ENCODE data around the gene SYNE2. TPM values are rescaled to one million over a fixed set of nuclear protein-coding genes. Genes with fewer than 3 reads are reported as not detected.

SYNE2 gene
- polyA plus RNA-seq, 1 donor from 2014 or later, result 82.3 TPM

DNA sequence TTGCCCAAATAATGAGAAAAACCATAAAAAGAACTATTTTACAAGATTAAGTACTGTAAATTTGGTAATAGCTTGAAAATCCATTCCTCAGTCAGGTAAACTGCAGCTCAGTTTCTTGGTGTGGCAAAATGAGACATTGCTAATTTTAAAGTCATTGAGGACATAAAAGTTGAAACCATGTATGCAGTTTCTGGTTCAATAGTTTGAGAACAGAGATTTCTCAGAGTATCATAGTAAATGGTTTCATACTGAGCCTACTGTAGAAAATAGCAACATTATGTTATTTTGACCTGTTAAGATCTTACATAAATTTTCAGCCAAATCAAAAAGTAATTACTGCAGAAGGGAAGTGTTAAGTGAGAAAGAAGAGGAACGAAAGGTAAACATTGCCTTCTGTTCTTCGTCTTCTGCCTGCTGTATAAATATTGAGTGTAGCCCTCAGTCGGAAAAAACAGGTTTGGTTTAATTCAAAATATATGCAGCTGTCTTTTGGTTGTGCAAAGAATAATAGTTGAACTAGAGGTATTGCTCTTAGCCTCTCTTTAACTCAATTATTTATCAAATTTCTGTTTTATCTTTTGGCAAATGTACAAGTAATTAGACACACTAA is 119.6 kb downstream of the SYNE2 start:
- Histone ChIP-seq H3K4me3 (ENCODE audit: low read length) (no peak overlapping the region), H2AFZ (ENCODE audit: low read depth, low read length) (no peak overlapping the region), H3K27me3 (ENCODE audit: insufficient read depth, low read depth, low read length) (no peaks in the 10 kb centered on the region), H3F3A (ENCODE audit: insufficient read depth, low read length, poor library complexity, severe bottlenecking) (no peaks in the 10 kb centered on the region), H3K27ac (ENCODE audit: low read length) (no peak overlapping the region), H4K20me1 (ENCODE audit: insufficient read depth) (no peaks in the 10 kb centered on the region), H3K9me2 (ENCODE audit: insufficient read depth, low read length) (no peaks in the 10 kb centered on the region), H3K9me3 (ENCODE audit: low read length) (no peaks in the 10 kb centered on the region), H3K79me2 (replicated peaks; ENCODE audit: insufficient read depth, low read length) (no peaks in the 10 kb centered on the region), H3K9ac (ENCODE audit: low read length) (no peak overlapping the region), H3K36me3 (ENCODE audit: insufficient read depth, low read length) (no peaks in the 10 kb centered on the region), H3K4me2 (ENCODE audit: low read length) (no peak overlapping the region)
- TF ChIP-seq MXI1 (conservative IDR thresholded peaks at IDR 0.05; ENCODE audit: poor library complexity, severe bottlenecking), result no peak
- TF ChIP-seq, protein P1, sequence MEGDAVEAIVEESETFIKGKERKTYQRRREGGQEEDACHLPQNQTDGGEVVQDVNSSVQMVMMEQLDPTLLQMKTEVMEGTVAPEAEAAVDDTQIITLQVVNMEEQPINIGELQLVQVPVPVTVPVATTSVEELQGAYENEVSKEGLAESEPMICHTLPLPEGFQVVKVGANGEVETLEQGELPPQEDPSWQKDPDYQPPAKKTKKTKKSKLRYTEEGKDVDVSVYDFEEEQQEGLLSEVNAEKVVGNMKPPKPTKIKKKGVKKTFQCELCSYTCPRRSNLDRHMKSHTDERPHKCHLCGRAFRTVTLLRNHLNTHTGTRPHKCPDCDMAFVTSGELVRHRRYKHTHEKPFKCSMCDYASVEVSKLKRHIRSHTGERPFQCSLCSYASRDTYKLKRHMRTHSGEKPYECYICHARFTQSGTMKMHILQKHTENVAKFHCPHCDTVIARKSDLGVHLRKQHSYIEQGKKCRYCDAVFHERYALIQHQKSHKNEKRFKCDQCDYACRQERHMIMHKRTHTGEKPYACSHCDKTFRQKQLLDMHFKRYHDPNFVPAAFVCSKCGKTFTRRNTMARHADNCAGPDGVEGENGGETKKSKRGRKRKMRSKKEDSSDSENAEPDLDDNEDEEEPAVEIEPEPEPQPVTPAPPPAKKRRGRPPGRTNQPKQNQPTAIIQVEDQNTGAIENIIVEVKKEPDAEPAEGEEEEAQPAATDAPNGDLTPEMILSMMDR (IDR thresholded peaks at IDR 0.05; ENCODE audit: poor library complexity, severe bottlenecking), result no peak

DNA sequence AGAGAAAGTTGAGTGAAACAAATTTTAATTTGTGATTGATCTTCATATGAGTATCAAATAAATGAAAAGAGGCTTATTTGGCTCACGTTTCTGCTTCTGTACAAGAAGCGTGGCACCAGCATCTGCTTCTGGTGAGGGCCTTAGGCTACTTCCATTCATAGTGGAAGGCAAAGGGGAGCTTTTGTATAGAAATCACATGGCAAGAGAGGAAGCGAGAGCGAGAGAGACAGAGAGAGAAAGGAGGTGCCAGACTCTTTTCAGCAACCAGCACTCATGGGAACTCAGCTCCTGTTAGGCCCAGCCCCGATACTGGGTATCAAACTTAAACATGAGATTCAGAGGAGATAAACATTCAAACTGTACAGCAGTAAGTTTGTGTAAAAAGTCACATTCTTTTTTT is 121.4 kb downstream of the SYNE2 start:
- Histone ChIP-seq H3K4me2 (ENCODE audit: low read length) (no peak overlapping the region), H3K9ac (ENCODE audit: low read length) (no peak overlapping the region), H4K20me1 (ENCODE audit: insufficient read depth) (no peaks in the 10 kb centered on the region), H3K79me2 (replicated peaks; ENCODE audit: insufficient read depth, low read length) (no peaks in the 10 kb centered on the region), H3K4me3 (ENCODE audit: low read length) (no peak overlapping the region), H3K27me3 (ENCODE audit: insufficient read depth, low read depth, low read length) (no peaks in the 10 kb centered on the region), H3K9me3 (ENCODE audit: low read length) (no peaks in the 10 kb centered on the region), H2AFZ (ENCODE audit: low read depth, low read length) (no peak overlapping the region), H3K36me3 (ENCODE audit: insufficient read depth, low read length) (no peaks in the 10 kb centered on the region), H3K27ac (ENCODE audit: low read length) (no peak overlapping the region), H3K9me2 (ENCODE audit: insufficient read depth, low read length) (no peaks in the 10 kb centered on the region), H3F3A (ENCODE audit: insufficient read depth, low read length, poor library complexity, severe bottlenecking) (no peaks in the 10 kb centered on the region)
- TF ChIP-seq EZH2 (IDR thresholded peaks at IDR 0.05; ENCODE audit: borderline replicate concordance, insufficient read depth, low read length, poor library complexity, severe bottlenecking) (no peak), SMC3 (conservative IDR thresholded peaks at IDR 0.05; ENCODE audit: poor library complexity) (no peak), EP300 (conservative IDR thresholded peaks at IDR 0.05; ENCODE audit: poor library complexity, severe bottlenecking) (no peak), TAF1 (IDR thresholded peaks at IDR 0.05; ENCODE audit: low read depth) (no peak), RAD21 (conservative IDR thresholded peaks at IDR 0.05) (no peak), MXI1 (conservative IDR thresholded peaks at IDR 0.05; ENCODE audit: poor library complexity, severe bottlenecking) (no peak), POLR2AphosphoS5 (IDR thresholded peaks at IDR 0.05) (no peak)
- TF ChIP-seq, protein P1 (IDR thresholded peaks at IDR 0.05; ENCODE audit: poor library complexity, severe bottlenecking), result no peak
- TF ChIP-seq, protein P2, sequence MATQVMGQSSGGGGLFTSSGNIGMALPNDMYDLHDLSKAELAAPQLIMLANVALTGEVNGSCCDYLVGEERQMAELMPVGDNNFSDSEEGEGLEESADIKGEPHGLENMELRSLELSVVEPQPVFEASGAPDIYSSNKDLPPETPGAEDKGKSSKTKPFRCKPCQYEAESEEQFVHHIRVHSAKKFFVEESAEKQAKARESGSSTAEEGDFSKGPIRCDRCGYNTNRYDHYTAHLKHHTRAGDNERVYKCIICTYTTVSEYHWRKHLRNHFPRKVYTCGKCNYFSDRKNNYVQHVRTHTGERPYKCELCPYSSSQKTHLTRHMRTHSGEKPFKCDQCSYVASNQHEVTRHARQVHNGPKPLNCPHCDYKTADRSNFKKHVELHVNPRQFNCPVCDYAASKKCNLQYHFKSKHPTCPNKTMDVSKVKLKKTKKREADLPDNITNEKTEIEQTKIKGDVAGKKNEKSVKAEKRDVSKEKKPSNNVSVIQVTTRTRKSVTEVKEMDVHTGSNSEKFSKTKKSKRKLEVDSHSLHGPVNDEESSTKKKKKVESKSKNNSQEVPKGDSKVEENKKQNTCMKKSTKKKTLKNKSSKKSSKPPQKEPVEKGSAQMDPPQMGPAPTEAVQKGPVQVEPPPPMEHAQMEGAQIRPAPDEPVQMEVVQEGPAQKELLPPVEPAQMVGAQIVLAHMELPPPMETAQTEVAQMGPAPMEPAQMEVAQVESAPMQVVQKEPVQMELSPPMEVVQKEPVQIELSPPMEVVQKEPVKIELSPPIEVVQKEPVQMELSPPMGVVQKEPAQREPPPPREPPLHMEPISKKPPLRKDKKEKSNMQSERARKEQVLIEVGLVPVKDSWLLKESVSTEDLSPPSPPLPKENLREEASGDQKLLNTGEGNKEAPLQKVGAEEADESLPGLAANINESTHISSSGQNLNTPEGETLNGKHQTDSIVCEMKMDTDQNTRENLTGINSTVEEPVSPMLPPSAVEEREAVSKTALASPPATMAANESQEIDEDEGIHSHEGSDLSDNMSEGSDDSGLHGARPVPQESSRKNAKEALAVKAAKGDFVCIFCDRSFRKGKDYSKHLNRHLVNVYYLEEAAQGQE (IDR thresholded peaks at IDR 0.05; ENCODE audit: borderline replicate concordance), result no peak

Measured in neural cell (in vitro differentiated cells).